GM19351 (cell line): ENCODE data around the gene NDUFA12.

Source experiments
- ATAC-seq: cut with Tn5 transposase; IDR thresholded peaks from one replicate; pipeline ENCODE4 v1.9.1; 2021; ENCODE audit warnings: mild to moderate bottlenecking, moderate library complexity; ENCODE audit not compliant: unreplicated experiment

The NDUFA12 gene

DNA sequence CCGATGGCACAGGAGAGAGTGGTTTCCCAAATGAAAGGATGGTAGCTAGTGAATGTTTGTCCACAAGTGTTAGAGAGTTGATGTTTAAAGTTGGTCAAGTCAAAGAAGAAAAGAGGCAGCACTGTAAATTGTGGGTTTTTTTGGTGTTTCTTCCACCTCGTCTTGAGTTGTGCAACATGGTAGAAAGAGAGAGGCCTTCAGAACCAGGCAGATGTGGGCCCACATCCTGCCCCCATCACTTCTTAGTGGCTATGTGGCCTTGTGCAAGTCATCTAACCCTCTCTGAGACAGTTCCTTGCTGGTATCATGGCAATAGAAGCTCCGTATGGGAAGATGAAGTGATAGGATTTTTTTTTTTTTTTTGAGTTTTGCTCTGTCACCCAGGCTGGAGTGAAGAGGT, 60.8 kb downstream of the NDUFA12 start:
- no peak for ATAC-seq

DNA sequence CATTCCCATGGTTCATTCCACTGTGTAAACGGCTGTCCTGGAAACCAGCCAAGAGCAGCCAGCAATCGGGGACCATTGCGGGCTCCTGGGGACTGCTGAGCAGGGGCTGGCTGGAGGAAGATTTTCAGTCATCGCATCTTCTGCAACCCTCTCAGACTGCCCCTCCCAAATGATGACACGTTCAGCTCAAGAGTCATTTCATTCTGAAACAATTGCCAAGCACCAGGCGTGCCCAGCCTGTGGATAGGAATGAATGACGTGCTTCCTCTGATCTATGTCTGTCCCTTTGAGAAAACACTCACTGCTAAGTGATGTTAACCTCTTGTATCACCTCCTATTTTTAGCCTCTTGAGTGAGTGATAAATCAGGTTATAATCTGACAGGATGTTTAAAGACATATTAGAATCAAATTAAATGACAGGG, 62.0 kb downstream of the NDUFA12 start:
- no peak for ATAC-seq

DNA sequence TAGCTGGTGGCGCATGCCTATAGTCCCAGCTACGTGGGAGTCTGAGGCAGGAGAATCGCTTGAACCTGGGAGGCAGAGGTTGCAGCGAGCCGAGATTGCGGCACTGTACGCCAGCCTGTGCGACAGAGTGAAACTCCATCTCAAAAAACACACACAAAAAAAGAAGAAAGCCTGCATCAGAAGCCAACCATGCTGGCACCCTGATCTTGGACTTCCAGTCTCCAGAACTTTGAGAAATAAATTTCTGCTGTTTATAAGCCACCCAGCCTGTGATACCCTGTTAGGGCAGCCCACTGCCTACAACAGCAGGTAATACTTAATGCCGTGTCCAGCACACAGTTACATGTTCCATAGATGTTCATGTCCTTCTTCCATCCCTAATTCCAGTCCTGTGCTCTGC, 62.7 kb downstream of the NDUFA12 start:
- no peak for ATAC-seq

DNA sequence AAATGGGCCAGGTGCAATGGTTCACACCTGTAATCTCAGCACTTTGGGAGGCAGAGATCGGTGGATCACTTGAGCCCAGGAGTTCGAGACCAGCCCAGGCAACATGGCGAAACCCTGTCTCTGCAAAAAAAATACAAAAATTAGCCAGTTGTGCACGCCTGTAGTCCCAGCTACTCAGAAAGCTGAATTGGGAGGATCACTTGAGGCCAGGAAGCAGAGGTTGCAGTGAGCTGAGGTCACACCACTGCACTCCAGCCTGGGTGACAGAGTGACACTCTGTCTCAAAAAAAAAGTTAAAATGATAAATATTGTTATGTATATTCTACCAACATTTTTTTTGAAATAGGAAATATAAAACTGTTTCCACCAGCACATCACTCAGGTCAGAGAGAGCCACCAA, 64.9 kb downstream of the NDUFA12 start:
- ATAC-seq, result no peak

DNA sequence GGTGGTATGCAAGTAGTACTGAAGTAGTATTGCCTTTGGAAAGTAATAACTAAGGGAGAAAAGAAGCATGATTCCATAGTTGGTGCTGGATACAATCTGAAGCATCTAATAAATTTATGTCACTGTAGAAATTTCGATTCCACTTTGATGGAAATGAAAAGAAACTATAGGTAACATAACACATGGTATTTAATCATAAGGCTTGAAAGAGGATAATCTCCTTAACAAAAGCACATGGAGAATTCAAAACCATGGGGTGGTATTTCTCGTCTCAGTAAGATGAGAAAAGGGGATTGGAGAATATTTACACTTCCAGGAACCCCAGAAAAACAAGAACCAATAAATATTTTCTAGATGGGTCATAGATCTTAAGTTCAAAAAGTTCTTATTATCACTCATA, 72.7 kb downstream of the NDUFA12 start:
- ATAC-seq, result no peak

DNA sequence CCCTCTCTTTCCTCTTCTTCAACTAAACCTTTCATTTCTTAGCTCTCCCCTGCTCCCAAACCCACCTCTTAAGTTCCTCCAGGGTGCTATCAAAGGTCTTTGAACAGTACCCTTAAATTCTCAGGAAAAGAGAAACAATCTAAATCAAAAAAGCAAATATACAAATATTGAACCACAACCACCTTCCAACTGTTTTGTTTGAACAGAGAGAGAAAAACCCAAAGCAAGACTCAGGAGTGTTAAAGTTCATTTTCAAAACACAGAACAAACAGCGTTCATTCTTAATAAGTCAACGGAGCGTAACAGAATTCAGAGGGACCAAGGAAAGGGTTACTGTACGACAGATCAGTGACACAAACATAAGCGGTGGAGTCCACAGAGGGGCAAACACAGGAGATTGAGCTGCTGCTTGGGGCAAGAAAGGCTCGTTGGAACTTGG, 73.3 kb downstream of the NDUFA12 start:
- no peak for ATAC-seq

DNA sequence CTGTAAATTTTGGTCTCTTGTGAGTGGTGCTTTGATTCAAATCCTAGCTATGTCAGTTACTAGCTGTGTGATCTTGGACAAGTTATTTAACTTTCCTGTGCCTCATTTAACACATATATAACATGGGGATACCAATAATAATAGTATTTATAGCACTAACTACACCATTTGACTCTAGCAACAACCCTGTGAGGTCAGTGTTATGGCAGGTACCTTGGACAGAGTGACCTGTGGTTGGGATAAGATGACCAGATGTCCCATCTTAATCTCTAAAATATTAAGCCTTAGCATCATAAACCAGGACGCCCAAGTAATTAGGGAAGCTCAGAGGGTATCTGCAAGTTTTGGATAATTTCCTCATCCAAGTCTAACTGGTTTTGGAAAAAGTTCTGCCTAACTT, 73.7 kb downstream of the NDUFA12 start:
- no peak for ATAC-seq

DNA sequence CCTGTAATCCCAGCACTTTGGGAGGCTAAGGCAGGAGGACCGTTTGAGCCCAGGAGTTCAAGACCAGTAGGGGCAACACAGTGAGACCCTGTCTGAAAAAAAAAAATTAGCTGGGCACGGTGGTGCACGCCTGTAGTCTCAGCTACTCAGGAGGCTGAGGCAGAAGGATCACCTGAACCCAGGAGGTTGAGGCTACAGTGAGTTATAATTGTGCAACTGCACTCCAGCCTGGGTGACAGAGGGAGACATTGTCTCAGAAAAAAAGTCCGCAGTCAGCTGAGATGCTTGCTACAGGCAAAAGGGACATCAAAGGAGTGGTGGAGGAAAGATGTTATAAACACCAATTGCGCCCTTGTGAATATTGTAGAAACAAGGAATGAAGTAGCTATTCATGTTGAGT, 77.8 kb downstream of the NDUFA12 start:
- no peak for ATAC-seq

DNA sequence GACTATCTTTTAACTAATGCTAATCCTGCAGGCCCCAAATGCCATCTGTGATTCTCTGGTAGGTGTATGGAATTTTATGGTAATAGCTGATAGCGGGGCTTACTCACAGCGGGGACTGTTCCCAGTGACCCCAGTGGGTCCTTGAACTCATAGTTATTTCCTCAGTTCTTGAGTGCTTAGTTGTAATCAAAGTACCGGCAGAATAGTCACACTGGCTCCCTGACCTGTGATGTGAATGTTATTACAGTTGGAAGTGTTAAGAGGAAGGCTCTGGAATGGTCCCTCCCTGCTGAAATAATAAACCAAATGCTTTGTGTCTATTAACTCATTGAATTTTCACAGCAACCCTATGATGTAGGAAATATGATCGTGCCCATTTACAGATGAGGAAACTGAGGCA, 78.3 kb downstream of the NDUFA12 start:
- no peak for ATAC-seq

DNA sequence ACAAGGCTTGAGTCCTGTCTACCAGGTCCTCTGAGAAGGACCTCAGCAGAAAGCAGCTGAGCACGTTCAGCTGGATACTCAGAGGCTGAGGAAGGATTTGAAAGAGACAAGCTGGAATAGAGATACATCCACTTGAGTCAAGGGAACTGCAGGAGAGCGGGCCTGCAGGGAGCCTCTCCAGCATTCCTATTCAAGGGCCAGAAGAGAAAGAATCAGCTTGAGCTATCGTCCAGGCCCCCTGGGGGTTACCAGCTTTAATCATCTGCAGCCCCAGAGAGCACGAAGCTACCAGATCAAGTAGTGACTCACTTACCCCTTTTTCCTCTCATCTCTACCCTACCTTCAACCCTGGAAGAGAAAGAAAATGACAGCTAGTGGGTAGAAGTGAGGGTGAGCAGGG, 80.9 kb downstream of the NDUFA12 start:
- ATAC-seq, result no peak
